Mesodermal cell (in vitro differentiated cells): ENCODE data around the gene PNPLA3.

Source experiments
- H3K27ac ChIP-seq: 2 replicates; pipeline ENCODE4 v1.7.0; 2013; ENCODE audit warnings: mild to moderate bottlenecking, low read depth, low read length, moderate library complexity; ENCODE audit not compliant: severe bottlenecking
- H3K36me3 ChIP-seq: 2 replicates; pipeline ENCODE4 v1.7.1; 2013; ENCODE audit warnings: mild to moderate bottlenecking, low read length, moderate library complexity; ENCODE audit not compliant: control insufficient read depth, insufficient read depth
- H3K4me1 ChIP-seq: one replicate; pipeline ENCODE4 v1.7.1; 2013; ENCODE audit warnings: mild to moderate bottlenecking, low read length; ENCODE audit not compliant: insufficient read depth, control insufficient read depth, poor library complexity, severe bottlenecking
- H3K4me3 ChIP-seq: 2 replicates; pipeline ENCODE4 v1.7.0; 2013; ENCODE audit warnings: low read length, control low read depth, mild to moderate bottlenecking; ENCODE audit not compliant: insufficient read depth, poor library complexity, severe bottlenecking; ENCODE audit errors: extremely low read depth
- H3K9me3 ChIP-seq: 2 replicates; pipeline ENCODE4 v1.7.1; 2013; ENCODE audit warnings: mild to moderate bottlenecking, low read length, moderate library complexity; ENCODE audit not compliant: control insufficient read depth
- WGBS, 2 experiments: methylation state at CpG; one replicate each; pipeline ENCODE4 v1.1.5; 2013; ENCODE audit warnings: missing lambda C conversion rate in 2 of 2; ENCODE audit not compliant: insufficient coverage in 2 of 2; 5-methylcytosine and 5-hydroxymethylcytosine counted together

PNPLA3 gene

GRCh38 chr22:43994416-43994815 lies 70.8 kb downstream of the PNPLA3 start:
- peaks cover 95% of the 10 kb centered on the region for H3K36me3 ChIP-seq
- 87 to 91% methylated on average over 8 of the region's 9 CpGs for WGBS, 2 experiments

GRCh38 chr22:43995057-43995685 lies 71.6 kb downstream of the PNPLA3 start:
- peaks cover 94% of the 10 kb centered on the region for H3K36me3 ChIP-seq
- no peak overlapping the region for H3K4me3 ChIP-seq
- 96% methylated on average over 14 to 15 of the region's 15 CpGs for WGBS, 2 experiments
- no peak overlapping the region for H3K27ac ChIP-seq
- peaks cover 5% of the 10 kb centered on the region for H3K4me1 ChIP-seq
- H3K9me3 ChIP-seq = no peaks in the 10 kb centered on the region

More at GRCh38 chr22:43994416-43994815, 70.8 kb downstream of the PNPLA3 start:
- Histone ChIP-seq H3K4me1 (peaks cover 5% of the 10 kb centered on the region), H3K9me3 (no peaks in the 10 kb centered on the region), H3K27ac (no peak overlapping the region), H3K4me3 (no peak overlapping the region)

GRCh38 chr22:43995798-43996169 lies 72.2 kb downstream of the PNPLA3 start:
- Histone ChIP-seq H3K36me3 (peaks cover 90% of the 10 kb centered on the region), H3K4me3 (no peak overlapping the region), H3K4me1 (peaks cover 5% of the 10 kb centered on the region), H3K9me3 (no peaks in the 10 kb centered on the region), H3K27ac (no peak overlapping the region)
- no CpG with 5 or more reads among the region's 10 CpGs for WGBS, 2 experiments

- Histone ChIP-seq H3K4me1 (peaks cover 5% of the 10 kb centered on the region), H3K4me3 (no peak overlapping the region), H3K27ac (no peak overlapping the region), H3K9me3 (no peaks in the 10 kb centered on the region), H3K36me3 (peaks cover 85% of the 10 kb centered on the region)
- WGBS, 2 experiments = 91 to 94% methylated on average over 39 to 45 of the region's 45 CpGs
Observed at GRCh38 chr22:43996170-43996980, 72.8 kb downstream of the PNPLA3 start.

GRCh38 chr22:43996981-43997265 lies 73.3 kb downstream of the PNPLA3 start:
- H3K27ac ChIP-seq = no peak overlapping the region
- WGBS, 2 experiments = 85 to 88% methylated on average over 8 of the region's 8 CpGs

More at GRCh38 chr22:43996981-43997265, 73.3 kb downstream of the PNPLA3 start:
- H3K36me3 ChIP-seq = peaks cover 79% of the 10 kb centered on the region
- H3K9me3 ChIP-seq = no peaks in the 10 kb centered on the region
- H3K4me1 ChIP-seq = peaks cover 5% of the 10 kb centered on the region
- no peak overlapping the region for H3K4me3 ChIP-seq
